Mucosa of descending colon (tissue), 3 donors: ENCODE measurements around the gene TAB3. TPM values are rescaled to one million over a fixed set of nuclear protein-coding genes. Genes with fewer than 3 reads are reported as not detected.

ENCODE experiments used
- ATAC-seq: fragments of 200-7000 bp; cut with Tn5 transposase; one replicate; pipeline ENCODE4 v1.9.1; 2020; ENCODE audit warnings: mild to moderate bottlenecking, moderate library complexity
- DNase-seq, 3 donors: peaks; one replicate each; pipeline ENCODE4 v3.0.0-alpha.2; 2020
- H3K36me3 ChIP-seq: fragments of 200-600 bp; one replicate; pipeline ENCODE4 v1.8.0; 2021; ENCODE audit warnings: low read depth, mild to moderate bottlenecking
- H3K4me1 ChIP-seq: fragments of 200-600 bp; one replicate; pipeline ENCODE4 v1.8.0; 2021; ENCODE audit warnings: low read depth, mild to moderate bottlenecking
- H3K4me3 ChIP-seq: fragments of 200-600 bp; one replicate; pipeline ENCODE4 v1.8.0; 2021; ENCODE audit warnings: mild to moderate bottlenecking
- H3K9me3 ChIP-seq: fragments of 200-600 bp; one replicate; pipeline ENCODE4 v1.8.0; 2021; ENCODE audit warnings: mild to moderate bottlenecking
- intact Hi-C, 2 donors: fragments of 100-400 bp; cut with DNase I in 1 of 2; cut with micrococcal nuclease in 1 of 2; formaldehyde crosslinking; loops; one replicate each; pipeline versions ENCODE4 v1.11.0 to v1.11.1; 2022; cut with DNase I, micrococcal nuclease
- total RNA-seq, 3 donors: library from RNA; stranded (reverse); fragmentation: NEBNext Ultra II Directional in 2 of 3; extraction: Animal tissue kit (Norgen Biotek cat#: 25700) in 2 of 3; gene quantifications; one replicate each; pipeline versions ENCODE4 v1.2.1 to v1.2.4, GENCODE V29; 2021 to 2023
- TF ChIP-seq, protein P1 (sequence below): fragments of 200-600 bp; IDR thresholded peaks from one replicate; pipeline ENCODE4 v1.8.0; 2022; ENCODE audit warnings: antibody characterized with exemption, mild to moderate bottlenecking
- donor health status: DM: no; HTN: no; CAD: no; lungs with moderate emphysema.
- donor health status: DM: no; HTN: no; CAD: no.
- donor health status: DM: no; HTN: yes; CAD: no.

The TAB3 gene
- total RNA-seq, 3 donors from 2014 or later: 18.6 to 20.7 (median 20.1) TPM

DNA sequence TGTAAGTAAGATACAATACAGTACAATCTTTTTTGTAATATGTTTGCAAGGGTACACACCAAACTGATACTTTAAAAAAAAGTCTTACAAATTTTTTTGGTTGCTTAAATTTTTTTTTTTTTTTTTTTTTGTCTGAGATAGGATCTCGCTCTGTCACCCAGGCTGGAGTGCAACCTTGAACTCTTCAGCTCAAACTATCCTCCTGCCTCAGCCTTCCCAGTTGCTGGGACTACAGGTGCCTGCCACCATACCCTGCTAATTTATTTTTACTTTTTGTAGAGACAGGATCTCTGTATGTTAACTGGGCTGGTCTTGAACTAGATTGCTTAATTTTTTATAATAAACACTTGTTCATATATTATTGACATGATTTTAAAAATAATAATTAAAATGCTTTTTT is 41.1 kb upstream of the TAB3 start:
- intact Hi-C loops: no loop called here
- Histone ChIP-seq H3K9me3 (no peaks in the 10 kb centered on the region), H3K4me3 (no peak overlapping the region), H3K36me3 (no peaks in the 10 kb centered on the region), H3K4me1 (no peaks in the 10 kb centered on the region)
- TF ChIP-seq, protein P1, sequence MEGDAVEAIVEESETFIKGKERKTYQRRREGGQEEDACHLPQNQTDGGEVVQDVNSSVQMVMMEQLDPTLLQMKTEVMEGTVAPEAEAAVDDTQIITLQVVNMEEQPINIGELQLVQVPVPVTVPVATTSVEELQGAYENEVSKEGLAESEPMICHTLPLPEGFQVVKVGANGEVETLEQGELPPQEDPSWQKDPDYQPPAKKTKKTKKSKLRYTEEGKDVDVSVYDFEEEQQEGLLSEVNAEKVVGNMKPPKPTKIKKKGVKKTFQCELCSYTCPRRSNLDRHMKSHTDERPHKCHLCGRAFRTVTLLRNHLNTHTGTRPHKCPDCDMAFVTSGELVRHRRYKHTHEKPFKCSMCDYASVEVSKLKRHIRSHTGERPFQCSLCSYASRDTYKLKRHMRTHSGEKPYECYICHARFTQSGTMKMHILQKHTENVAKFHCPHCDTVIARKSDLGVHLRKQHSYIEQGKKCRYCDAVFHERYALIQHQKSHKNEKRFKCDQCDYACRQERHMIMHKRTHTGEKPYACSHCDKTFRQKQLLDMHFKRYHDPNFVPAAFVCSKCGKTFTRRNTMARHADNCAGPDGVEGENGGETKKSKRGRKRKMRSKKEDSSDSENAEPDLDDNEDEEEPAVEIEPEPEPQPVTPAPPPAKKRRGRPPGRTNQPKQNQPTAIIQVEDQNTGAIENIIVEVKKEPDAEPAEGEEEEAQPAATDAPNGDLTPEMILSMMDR: no peak
- DNase-seq: no peak
- no peak for ATAC-seq

DNA sequence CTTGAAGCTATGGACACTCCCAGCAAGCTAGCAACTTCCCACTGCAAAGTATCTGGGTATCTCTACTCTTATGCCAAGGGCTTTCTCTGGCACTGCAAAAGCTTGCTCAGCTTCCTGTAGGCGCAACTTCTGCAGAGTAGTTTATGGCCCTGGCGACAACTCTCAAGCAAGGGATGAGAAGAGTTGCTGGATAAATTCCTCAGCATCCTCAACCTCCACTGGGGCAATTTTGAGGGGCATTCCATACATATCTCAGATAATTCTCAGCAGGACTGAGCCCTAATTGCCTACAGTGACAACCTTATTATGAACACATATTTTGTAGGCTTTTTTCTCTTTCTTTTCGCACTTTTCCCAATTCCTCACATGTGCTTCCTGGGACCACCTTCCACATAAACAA is 31.2 kb upstream of the TAB3 start:
- H3K4me1 ChIP-seq: no peaks in the 10 kb centered on the region
- TF ChIP-seq, protein P1: no peak
- no peaks in the 10 kb centered on the region for H3K36me3 ChIP-seq
- ATAC-seq (no peak), DNase-seq (no peak)
- H3K4me3 ChIP-seq: no peak overlapping the region
- intact Hi-C loops: no loop called here
- no peaks in the 10 kb centered on the region for H3K9me3 ChIP-seq

DNA sequence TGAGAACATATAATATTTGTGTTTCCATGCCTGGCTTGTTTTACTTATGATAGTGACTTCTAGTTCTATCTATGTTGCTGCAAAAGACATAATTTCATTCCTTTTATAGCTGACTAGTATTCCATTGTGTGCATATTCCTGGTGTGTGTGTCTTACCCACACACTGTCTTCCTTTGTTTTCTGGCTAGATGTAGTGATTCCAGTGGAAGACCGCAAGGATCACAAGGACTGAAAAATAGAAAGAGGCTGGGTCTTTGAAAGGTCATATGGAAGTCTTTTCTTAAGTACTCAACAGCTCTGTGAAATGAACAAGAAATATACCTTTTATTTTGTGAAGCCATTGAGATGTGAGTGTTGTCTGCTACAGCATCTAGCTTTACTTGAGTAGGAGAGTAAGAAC is 29.4 kb upstream of the TAB3 start:
- intact Hi-C loops: no loop called here
- H3K4me3 ChIP-seq: no peak overlapping the region
- H3K9me3 ChIP-seq: no peaks in the 10 kb centered on the region
- H3K4me1 ChIP-seq: no peaks in the 10 kb centered on the region
- ATAC-seq (no peak), DNase-seq (no peak)
- TF ChIP-seq, protein P1: no peak
- H3K36me3 ChIP-seq: no peaks in the 10 kb centered on the region

DNA sequence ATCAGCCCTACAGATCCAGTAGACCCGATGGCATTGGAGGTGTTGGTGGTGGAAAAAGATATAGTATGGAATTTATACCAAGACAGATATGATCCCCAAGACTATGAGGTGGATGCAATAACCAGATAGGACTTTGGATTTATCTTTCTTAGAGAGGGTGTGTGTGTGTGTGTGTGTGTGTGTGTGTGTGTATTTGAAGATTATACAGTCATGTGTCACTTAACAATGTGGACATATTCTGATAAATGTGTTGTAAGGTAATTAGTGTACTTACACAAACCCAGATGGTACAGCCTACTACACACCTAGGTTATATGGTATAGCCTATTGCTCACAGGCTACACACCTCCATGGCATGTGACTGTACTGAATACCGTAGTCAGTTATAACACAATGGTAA is 24.4 kb upstream of the TAB3 start:
- H3K4me3 ChIP-seq: no peak overlapping the region
- no peaks in the 10 kb centered on the region for H3K36me3 ChIP-seq
- TF ChIP-seq, protein P1: no peak
- DNase-seq: peak in 1 of 3 donors; percentile 21
- ATAC-seq: peak; percentile 95
- H3K4me1 ChIP-seq: no peaks in the 10 kb centered on the region
- H3K9me3 ChIP-seq: no peaks in the 10 kb centered on the region
- intact Hi-C loops: no loop called here

DNA sequence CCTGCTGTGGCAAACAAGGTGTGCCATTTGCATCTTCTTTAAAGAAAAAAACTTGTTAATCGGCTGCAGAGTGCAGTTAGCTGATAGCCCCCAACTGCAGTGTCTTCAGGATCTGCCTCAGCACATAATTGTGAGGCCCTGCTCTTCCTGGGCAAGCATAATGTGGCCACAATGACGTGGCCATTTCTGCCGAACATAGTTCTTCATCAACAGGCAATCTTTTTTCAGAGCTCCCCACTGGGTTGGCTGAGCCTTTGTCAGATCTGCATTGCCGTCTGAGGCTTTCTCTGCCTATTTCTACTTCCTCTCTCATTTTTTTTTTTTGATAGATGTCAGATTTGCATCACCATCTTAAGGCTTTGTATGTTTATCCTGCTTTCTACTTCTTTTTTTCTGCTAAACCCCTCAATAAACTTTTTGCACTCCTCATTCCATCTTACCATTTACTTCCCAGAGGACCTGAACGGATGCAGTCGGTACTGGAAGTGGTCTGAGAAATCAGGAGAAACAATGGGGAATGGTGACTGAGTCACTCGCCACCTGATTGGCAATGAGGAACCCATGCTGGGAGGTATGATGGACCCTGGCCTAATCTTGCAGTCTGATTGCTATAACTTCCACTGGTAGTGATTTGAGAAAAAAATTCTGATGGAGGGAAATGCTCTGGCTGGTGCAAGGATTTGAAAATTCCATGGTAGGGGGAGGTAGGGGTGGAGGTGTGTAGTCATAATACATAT is 21.2 kb upstream of the TAB3 start:
- DNase-seq: no peak
- no peak for ATAC-seq
- intact Hi-C loops: no loop called here
- H3K4me1 ChIP-seq: no peaks in the 10 kb centered on the region
- H3K4me3 ChIP-seq: no peak overlapping the region
- TF ChIP-seq, protein P1: no peak
- no peaks in the 10 kb centered on the region for H3K9me3 ChIP-seq
- H3K36me3 ChIP-seq: no peaks in the 10 kb centered on the region
